Ureter (tissue), 1 donor: Measurements from ENCODE around the gene HRAS. TPM values are rescaled to one million over a fixed set of nuclear protein-coding genes. Genes with fewer than 3 reads are reported as not detected.
"Not testable (repeated sequence)": the region's sequence is repeated elsewhere in the genome, so short reads cannot be mapped to it uniquely, and the experiment has no call there.

Experiments
- DNase-seq: peaks from one replicate; pipeline ENCODE4 v3.0.0-alpha.2; 2020; ENCODE audit warnings: low spot score
- total RNA-seq: library from RNA; stranded (reverse); gene quantifications from one replicate; pipeline ENCODE4 v1.2.4, GENCODE V29; 2023
- donor health status: DM: yes; HTN: yes; CAD: no.

The HRAS gene
- 85.3 TPM for total RNA-seq

DNA sequence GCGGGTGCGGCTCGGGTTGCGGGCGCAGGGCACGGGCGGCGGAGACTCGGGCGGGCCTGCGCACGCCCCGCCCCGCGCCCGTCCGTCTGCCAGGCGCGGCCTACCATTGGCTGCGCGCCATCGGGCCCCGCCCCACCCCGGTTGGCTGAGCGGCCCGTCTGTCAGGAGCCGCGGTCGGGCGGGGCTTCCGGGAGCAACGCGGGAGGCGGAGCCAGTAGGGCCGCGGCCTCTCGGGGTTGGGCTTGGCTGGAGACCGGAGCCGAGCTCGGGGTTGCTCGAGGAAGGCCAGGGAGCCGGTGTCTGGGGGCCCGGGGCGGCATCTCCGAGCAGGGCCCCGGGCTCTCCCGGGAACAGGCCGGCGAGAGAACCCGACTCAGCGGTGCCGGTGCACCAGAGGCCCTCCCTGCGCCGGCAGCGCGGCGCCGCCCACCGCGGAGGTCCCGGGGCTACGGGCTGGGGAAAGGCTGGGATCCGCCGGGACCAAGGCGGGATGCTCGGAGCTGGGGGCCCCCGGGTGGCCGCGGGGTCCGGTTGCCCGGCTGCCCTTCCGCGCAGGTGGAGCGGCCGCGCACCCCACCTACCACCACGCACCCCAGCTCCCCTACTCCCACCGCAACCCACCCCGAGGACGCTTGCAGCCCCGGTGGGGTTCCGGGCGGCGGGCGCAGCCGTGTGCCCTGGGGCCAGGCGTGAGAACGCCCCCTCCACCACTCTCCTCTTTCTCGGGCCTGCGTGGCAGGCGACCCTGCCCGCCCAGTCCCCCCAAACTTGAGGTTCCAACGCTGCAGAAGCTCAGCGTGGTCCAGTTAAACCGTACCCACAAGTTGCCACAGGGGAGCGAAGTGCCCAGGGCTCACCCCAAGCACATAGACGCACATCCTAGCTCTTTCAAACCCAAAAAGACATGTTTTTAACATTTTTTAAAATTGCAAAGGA is at the start of gene HRAS:
TSS of gene HRAS (minus strand) at position 58 of the 936 bp plus-strand sequence.
- peak; percentile 95 for DNase-seq

DNA sequence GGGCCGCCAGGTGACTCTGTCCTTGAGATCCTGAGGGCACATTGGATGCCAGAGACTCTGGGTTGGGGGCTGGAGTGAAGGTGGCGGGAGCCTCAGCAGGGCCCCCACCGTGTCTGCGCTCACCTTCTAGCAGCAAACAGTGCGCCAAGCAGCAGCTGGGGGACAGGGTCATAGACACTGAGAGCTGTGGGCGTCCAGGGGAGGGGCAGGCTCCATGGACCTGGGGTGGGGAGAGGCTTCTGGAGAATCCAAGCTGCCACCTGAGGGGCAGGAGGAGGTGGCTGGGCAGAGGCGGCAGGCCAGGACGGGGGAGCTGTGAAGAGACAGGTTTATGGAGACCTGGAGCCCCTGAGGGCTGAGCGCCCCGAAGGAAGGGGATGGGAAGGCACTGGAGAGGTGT is 48.9 kb upstream of the HRAS start:
- no peak for DNase-seq

DNA sequence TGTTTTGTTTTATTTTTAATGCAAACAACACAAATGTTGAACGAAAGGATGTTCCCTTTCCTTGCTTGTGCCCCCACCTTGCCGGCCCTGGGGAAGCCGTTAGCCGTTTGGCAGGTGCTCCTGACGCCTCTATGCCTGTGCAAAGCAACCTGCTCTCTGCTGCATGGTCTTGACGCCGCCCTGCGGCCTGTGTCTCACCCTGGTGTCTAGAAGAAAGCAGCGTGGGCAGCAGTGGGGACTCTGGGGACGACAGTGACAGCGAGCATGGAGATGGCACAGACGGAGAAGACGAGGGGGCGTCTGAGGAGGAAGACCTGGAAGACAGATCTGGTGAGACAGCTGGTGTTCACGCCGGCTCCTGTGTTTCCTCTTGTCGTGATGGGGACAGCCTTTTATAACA is 46.4 kb upstream of the HRAS start:
- DNase-seq: no peak

DNA sequence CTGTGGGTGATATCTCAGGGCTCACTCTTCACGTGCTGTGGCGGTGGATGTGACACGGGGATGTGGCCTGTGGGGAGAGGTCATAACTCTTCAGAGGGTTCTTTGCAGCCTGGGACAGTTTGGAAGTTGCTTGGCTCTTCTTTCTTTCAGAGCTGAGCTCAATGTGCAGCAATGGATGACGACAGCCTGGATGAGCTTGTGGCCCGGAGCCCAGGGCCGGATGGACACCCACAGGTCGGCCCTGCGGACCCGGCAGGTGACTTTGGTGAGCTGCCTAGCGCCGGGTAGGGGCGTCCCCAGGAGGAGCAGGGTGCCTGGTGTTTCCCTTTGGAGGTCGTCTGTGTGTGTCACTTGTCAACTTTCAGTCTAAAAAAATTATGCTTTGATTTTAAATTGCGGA is 46.0 kb upstream of the HRAS start:
- DNase-seq: no peak

DNA sequence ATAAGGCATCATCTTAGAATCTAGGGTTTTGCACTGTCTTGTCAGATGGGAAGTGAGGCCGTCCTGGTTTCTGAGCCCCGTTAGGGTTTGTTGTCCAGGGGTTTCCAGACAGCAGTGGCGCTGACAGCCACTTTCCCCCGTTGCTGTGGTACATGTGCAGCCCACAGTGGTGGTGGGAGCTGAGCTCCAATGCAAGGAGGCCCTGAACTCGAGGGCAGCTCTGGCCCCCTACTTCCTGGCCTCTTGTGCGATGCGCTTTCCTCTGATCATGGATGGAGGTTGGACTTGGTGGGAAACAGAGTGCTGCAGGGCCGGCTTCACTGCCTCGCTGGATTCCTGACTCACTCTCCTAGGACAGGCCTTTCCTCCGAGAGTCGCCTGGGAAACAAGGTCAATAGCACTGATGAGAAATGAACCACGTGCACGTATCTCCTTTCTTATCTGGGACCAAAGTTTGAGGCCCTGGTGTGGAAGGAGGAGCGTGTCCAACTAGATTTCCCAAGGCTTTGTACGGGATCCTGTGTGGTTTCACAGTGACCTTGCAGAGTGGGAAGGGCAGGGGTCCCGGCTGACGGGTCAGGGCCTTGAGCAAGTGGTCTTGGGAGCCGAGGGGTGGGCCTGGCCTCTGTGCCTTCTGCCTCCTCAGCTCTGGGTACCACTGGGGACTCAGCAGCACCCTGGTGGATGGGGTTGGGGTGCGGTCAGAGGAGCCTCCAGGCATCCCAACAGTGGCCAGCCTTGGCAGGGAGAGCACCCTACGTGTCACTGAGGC is 44.6 kb upstream of the HRAS start:
- no peak for DNase-seq

DNA sequence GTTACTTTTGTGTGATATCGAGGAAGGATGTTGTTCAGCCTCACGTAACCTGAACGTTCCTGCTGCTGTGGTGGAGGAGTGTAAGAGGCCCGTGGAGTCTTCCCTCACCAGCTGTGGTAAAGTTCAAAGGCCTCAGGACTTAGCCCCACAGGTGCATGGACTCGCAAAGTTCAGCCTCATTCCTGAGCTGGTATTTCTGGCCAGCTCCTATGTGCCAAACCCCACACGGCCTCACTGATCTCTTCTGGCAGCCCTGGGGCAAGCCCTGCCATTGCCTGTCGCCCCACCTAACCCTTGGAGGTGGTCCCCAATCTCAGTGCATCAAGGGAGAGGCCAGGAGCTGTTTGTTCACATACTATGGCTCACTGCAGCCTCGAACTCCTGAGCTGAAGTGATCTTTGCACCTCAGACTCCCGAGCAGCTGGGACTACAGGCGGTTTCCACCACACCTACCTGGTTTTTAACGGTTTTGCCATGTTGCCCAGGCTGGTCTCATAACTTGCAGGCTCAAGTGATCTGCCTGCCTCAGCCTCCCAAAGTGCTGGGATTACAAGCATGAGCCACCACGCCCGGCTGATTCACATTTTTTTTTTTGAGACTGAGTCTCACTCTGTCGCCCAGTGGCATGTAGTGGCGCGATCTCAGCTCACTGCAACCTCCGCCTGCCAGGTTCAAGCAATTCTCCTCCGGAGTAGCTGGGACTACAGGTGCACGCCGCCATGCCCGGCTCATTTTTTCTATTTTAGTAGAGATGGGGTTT is 43.1 kb upstream of the HRAS start:
- DNase-seq: no peak

DNA sequence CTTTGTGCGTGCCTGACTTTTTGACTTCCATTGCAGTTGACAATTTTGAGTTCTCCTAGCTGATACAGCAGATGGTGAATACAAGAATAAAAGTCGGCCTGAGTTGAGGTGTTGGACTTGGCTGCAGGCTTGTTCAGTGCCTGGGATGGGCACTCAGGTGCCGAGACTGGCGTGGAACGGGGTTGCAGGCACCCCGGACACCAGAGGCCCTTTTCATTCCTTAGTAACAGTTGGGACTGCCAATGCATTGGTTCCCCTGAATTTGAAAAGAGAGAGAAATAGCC is 42.2 kb upstream of the HRAS start:
- DNase-seq: no peak

DNA sequence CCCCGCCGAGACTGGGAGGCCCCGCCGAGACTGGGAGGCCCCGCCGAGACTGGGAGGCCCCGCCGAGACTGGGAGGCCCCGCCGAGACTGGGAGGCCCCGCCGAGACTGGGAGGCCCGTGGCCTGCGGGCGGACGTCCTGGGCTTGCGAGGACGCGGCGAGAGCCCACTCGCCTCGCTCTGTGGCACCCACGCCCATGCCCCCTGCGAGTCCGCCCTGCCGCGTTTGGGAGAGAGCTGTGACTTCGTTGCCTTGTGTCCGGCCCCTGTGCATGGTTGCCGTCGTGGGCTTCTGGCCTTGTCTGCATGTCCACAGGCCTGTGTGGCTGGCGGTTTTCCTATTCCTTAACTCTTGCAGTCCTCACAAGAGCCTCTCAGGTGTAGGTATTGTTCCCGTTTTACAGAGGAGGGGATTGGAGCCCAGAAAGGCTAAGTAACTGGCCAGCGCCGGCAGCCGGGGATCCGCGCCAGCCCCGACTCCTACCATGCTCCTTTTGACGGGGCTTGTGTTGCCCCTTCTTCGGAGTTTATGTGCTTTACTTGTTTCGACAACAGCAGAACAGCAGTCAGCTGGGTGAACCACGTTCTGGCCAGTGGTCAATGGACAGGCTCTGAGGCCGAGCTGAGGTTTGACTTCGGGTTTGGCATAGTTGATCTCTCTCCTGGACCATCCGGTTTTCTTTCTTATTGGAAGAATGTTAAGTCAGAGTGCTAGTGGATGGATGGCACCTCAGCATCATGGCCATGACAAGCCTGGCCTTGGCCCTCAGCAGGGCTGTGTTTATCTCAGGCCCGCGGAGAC is 41.6 kb upstream of the HRAS start:
- DNase-seq: no peak

DNA sequence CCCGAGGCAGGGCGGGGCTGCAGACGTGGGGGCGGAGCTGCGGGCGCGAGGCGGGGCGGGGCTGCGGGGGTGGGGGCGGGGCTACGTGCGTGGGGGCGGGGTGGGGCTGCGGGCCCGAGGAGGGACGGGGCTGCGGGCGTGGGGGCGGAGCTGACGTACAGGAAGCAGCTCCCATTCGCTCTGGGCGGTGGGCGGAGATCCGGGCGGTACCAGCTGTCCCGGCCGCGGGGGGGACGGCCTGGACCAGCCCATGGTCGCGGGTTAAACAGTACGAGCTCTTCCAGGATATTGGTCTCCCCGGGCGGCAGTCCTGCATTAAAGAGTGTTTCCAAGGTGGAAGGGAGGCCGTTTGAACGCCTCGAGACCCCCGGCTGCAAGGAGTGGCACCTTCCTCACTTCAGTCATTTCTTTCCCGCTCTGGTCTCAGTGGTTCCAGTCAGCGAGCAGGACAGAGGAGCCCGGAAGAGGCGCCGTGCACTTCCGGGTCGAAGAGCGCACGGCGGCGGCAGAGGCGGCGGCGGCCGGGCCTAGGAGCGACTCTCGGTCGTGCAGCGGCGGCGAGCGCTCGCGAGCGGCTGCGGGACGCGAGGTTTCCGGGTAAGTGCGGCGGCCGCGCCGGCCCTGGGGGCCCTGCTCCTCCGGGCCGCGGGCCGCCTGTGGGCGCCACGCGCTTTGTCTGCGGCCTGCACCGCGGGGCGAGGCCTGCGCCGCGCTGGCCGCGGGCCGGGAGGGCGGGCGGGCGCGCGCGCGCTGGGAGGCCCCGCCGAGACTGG is 40.8 kb upstream of the HRAS start, which contains the start of gene PHRF1:
TSS of gene PHRF1 (plus strand) at position 475 of the 773 bp plus-strand sequence. CDS start 5,043 bp downstream, outside the sequence.
- peak; percentile 97 for DNase-seq

DNA sequence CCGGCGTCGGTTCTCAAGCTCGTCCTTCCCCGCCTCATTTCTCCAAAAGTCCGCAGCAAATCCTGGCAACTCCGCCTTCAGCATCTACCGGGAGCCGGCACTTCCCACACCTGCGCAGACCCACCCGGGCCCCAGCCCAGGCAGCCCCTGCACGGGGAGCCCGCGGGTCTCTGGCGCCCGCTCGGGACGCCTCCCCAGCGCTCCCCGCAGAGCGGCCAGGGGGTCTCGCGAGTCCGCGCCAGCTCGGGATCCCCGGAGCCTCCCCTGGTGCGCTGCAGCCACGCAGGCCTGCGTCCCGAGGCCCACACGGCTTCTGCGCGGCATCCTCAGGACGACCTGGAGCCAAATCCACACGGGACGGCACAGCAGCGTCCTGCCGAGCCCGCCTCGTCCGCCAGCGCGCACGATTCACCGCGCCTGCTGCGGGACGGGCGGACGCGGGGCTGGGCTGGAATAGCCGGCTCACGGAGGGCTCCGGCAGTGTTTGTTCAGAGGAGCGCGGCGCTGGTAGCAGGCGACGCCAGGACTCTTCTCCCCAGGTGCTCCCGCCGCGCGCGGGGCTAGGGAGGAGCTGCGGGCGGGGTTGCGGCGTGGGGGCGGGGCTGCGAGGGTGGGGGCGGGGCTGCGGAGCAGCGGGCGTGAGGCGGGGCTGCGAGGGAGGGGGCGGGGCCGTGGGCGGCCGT is 40.1 kb upstream of the HRAS start:
- no peak for DNase-seq

DNA sequence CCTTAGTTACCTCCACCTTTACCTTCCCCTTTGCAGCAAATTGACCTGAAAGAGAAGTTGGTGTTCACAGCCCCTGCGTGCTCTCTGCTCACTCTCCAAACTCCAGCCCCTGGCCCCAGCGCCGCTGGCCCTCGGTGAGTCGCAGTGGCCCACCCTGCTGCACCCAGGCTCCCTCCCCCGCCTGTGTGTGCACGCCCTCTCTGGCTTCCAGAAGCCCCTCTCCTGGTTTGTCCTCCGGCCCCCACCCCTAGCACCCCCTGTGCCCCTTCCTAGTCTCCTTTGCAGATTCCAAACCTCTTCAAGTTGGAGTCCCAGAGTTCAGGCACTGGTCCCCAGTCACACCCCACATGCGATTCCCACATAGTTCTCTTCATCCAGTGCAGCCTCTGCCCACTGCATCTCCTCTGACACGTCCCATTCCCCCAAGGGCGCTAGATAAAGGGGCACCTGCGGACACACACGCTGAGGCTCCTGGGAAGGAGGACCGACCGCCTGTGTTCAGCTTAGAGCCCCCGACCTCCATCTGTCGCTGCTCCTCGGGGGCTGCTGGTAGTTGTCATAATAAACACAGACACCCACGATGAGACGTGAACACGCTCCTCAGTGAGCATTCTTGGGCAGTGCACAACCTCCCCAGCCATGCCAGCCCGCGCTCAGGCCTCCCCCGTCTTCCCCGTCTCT is 39.4 kb upstream of the HRAS start:
- no peak for DNase-seq

DNA sequence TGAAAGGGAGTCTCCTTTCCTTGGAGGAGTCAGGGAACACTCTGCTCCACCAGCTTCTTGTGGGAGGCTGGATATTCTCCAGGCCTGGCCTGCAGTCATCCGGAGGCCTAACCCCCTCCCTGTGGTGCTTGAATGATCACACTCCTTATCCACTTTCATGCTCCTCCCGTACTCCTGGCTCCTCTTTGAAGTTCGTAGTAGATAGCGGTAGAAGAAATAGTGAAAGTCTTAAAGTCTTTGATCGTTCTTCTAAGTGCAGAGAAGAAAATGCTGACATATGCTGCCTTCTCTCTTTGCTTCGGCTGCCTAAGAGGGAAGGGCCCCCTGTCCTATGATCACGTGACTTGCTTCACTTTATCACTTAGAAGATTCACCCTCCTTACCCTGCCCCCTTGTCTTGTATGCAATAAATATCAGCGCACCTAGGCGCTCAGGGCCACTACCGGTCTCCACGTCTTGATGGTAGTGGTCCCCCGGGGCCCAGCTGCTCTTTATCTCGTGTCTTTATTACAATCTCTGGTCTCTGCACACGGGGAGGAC is 38.7 kb upstream of the HRAS start:
- not testable (repeated sequence) for DNase-seq

DNA sequence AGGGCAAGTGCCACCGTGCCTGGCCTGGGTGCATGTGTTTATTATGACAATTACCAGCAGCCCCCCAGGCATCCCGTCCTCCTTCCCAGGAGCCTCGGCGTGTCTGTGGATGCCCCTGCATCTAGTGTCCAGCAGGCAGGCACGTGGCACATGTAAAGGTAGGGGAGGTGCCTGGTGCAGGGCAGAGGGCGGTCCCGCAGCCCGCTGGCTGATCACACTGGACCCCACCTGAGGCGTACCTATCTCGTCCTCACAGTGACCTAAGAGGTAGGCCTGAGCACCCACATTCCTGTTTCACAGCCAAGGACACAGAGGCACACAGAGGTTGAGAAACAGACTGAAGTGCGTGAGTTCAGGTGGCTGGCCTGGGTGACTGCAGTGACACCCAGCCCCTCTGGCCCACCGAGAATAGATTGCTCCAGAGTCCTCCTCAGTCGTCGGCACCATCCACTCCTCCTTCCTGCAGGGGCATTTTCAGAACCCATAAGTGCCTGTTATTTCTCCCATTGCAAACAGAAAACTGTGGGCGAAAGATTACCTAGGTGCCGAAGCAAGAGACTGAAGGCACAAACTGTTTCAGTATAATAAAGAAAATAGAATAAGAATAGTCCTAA is 37.9 kb upstream of the HRAS start:
- no peak for DNase-seq

DNA sequence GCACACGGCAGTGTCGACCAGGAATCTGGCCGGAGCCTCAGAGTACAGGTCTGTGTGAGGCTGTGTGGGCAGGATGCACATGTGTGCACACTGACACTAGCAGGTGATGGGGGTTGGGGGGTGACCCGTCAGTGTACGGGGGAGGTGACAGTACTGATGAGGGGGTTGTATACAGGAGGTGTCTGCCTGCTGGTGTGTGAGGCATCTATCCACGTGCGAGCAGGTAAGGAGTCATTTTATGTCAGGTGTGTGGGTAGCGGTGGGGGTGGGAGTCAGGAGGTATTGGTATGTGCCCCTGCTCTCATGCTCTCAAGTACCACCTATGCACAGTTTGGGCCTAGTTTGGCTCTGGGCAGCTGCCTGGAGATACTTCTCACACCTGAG is 36.4 kb upstream of the HRAS start:
- DNase-seq: no peak

DNA sequence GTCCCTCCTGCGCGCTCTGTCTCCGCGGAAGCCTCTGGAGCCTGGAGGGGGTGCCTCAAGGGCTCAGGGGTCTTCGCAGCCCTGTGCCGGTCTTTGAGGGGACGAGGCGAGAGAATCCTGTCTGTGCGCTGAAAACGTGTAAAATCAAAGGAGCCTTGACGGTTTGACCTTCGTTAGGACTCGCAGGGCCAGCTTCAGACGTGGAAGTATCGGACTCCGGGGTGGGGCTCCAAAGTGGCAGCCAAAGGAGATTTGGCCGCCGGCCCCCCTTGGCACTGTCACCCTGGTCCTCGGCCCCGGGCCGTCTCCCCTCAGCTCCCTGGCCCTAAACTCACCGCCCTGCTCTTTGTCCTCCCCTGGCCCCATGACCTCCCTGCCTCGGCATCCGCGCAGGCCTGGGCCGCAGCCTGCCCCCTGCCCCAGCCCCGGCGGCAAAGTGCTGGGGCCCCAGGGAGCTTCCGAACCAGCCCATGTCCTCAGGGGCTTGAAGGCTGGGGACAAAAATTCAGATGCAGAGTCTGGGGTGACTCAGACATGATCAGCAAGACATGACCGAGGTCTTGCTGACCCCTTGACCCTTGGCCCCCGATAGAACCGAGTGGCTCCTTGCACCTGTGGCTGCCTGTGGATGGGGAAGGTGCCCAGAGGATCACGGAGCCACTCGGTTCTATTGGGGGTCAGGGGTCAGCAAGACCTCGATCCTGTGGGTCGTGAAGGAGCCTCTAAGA is 33.9 kb upstream of the HRAS start:
- peak; percentile 47 for DNase-seq

DNA sequence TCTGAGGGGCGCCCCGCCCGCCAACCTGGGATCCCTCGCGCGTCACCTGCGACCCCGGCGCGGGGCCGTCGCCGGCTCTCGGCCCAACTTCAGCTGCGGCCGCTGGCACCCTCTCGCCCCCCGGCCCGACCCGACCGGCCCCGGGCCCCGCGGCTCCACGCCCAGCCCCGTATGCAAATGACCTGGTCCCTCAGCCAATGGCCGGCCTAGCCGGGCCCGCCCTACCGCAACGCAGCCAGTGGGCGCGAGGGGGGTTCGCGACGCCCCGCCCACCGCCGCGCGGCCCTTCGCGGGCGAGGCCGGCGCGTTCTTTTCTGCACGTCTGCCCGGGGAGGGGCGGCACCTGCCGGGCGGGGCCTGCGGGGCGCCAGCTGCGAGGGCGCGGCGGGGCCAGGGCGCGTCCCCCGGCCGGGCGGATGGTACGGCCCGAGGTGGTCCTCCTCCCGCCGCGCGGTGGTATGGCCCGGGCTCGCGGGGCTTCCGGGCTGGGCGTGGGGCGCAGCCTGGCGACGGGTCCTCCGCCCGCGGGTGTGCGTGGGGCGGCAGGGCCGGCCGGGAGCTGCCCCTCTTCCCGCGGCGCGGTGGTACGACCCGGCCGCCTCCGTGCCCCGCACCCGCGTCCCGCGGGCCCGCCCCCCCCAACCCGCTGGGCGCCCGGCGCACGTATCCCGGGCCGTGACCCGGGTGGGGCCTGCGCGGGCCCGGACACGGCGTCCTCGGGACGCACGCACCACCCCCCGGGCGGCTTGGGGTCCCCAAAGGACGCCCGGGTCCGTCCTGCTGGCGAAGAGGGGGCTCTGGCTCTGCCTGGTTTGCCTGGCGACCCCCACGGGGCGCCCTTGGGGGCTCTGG is 33.2 kb upstream of the HRAS start:
- DNase-seq: peak; percentile 95

DNA sequence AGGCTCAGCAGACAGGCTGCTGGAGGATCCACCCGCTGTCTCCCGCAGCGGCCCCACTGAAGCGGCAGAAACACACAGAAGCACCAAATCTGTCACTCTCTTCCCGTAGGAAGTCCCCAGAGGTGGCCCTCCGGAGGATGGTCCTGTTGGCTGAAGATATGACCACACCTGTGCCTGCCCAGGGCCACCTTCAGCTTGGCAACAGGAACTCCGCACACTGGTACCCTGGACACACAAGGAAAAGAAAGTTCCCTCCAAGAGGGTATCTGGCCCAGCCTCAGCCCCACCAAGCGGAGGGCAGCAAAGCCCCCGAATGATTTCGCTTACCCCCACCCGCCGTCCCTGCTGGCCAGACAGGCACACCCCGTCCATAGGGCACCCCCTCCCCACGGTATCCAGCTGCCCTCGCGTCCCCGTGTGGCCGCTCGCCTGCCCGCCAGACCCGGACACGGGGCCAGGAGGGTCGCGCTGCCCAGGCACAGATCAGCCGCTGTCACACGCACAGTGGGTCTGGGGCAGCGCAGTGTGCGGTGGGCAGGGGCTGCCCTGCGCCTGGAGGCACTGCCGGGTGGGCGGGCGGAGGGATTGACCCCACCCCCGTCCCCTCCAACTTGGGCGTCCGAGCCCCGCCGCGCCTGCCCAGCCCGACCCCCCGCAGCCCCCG is 32.4 kb upstream of the HRAS start:
- DNase-seq: no peak
